HG03095 (cell line): Measurements from ENCODE around the gene SLN.
"Not testable (repeated sequence)": the region's sequence is repeated elsewhere in the genome, so short reads cannot be mapped to it uniquely, and the experiment has no call there.

ENCODE experiments used
- ATAC-seq: cut with Tn5 transposase; IDR thresholded peaks from one replicate; pipeline ENCODE4 v1.9.1; 2021; ENCODE audit warnings: moderate library complexity; ENCODE audit not compliant: unreplicated experiment

The SLN gene

GRCh38 chr11:107711861-107712755 lies at the start of gene SLN:
Gene SLN, minus strand, starts transcription at chr11:107712056.
- ATAC-seq: no peak

- not testable (repeated sequence) for ATAC-seq
Measured at GRCh38 chr11:107758719-107759355, 47.0 kb upstream of the SLN start.

- ATAC-seq: no peak
Measured at GRCh38 chr11:107757661-107758060, 45.8 kb upstream of the SLN start.

GRCh38 chr11:107756553-107756952 lies 44.7 kb upstream of the SLN start:
- no peak for ATAC-seq

GRCh38 chr11:107752949-107753822 lies 41.3 kb upstream of the SLN start:
- no peak for ATAC-seq

GRCh38 chr11:107752508-107752907 lies 40.7 kb upstream of the SLN start:
- ATAC-seq: no peak

GRCh38 chr11:107751082-107751481 lies 39.2 kb upstream of the SLN start:
- no peak for ATAC-seq

GRCh38 chr11:107750313-107750712 lies 38.5 kb upstream of the SLN start:
- ATAC-seq: no peak

- no peak for ATAC-seq
Measured at GRCh38 chr11:107747622-107748021, 35.8 kb upstream of the SLN start.

- no peak for ATAC-seq
Measured at GRCh38 chr11:107744736-107745135, 32.9 kb upstream of the SLN start.

GRCh38 chr11:107743191-107743590 lies 31.3 kb upstream of the SLN start:
- no peak for ATAC-seq

GRCh38 chr11:107741044-107741823 lies 29.4 kb upstream of the SLN start:
- peak; percentile 90 for ATAC-seq

GRCh38 chr11:107740271-107740670 lies 28.4 kb upstream of the SLN start:
- no peak for ATAC-seq

- ATAC-seq: no peak
Measured at GRCh38 chr11:107736546-107736945, 24.7 kb upstream of the SLN start.

GRCh38 chr11:107733518-107733917 lies 21.7 kb upstream of the SLN start:
- peak; percentile 31 for ATAC-seq

- peak; percentile 13 for ATAC-seq
Measured at GRCh38 chr11:107732689-107733051, 20.8 kb upstream of the SLN start.

- peak; percentile 87 for ATAC-seq
Measured at GRCh38 chr11:107731941-107732688, 20.3 kb upstream of the SLN start.

GRCh38 chr11:107722662-107723061 lies 10.8 kb upstream of the SLN start:
- ATAC-seq: no peak

GRCh38 chr11:107721207-107721606 lies 9.4 kb upstream of the SLN start:
- no peak for ATAC-seq

- no peak for ATAC-seq
Measured at GRCh38 chr11:107720303-107720774, 8.5 kb upstream of the SLN start.
